Ramos (cell line): Measurements from ENCODE around the gene B9D1.
"Not testable (repeated sequence)": the region's sequence is repeated elsewhere in the genome, so short reads cannot be mapped to it uniquely, and the experiment has no call there.

Experiments
- in situ Hi-C: fragments of 300-500 bp; cut with MboI; formaldehyde crosslinking; loops from one replicate; pipeline ENCODE4 v1.14.3; 2022; ENCODE audit warnings: low sequenced_read_pairs; ENCODE audit not compliant: unreplicated experiment

Gene B9D1

GRCh38 chr17:19361944-19362276 lies 613 bp downstream of the B9D1 start:
- in situ Hi-C loops: loop anchor here (10.0 kb wide), 2 partner anchors 93 to 403 kb away; no protein-coding TSS in a partner anchor

- in situ Hi-C loops: loop anchor here (10.0 kb wide), 2 partner anchors 93 to 403 kb away; no protein-coding TSS in a partner anchor
Observed at GRCh38 chr17:19361326-19361725, 1.2 kb downstream of the B9D1 start.

GRCh38 chr17:19360772-19361171 lies 1.8 kb downstream of the B9D1 start:
- in situ Hi-C loops: loop anchor here (10.0 kb wide), 2 partner anchors 94 to 404 kb away; no protein-coding TSS in a partner anchor

- in situ Hi-C loops: loop anchor here (10.0 kb wide), 2 partner anchors 95 to 405 kb away; no protein-coding TSS in a partner anchor
Observed at GRCh38 chr17:19359856-19360255, 2.7 kb downstream of the B9D1 start.

GRCh38 chr17:19359151-19359550 lies 3.4 kb downstream of the B9D1 start:
- in situ Hi-C loops: no loop called here

- in situ Hi-C loops: no loop called here
Observed at GRCh38 chr17:19357761-19358160, 4.8 kb downstream of the B9D1 start.

GRCh38 chr17:19357351-19357750 lies 5.2 kb downstream of the B9D1 start:
- in situ Hi-C loops: no loop called here

GRCh38 chr17:19354748-19355147 lies 7.8 kb downstream of the B9D1 start:
- in situ Hi-C loops: no loop called here

- in situ Hi-C loops: not testable (repeated sequence)
Observed at GRCh38 chr17:19353401-19353800, 9.1 kb downstream of the B9D1 start.

- in situ Hi-C loops: no loop called here
Observed at GRCh38 chr17:19348806-19349205, 13.7 kb downstream of the B9D1 start.

GRCh38 chr17:19348081-19348650 lies 14.4 kb downstream of the B9D1 start:
- in situ Hi-C loops: no loop called here

- in situ Hi-C loops: no loop called here
Observed at GRCh38 chr17:19347323-19348080, 15.0 kb downstream of the B9D1 start.

GRCh38 chr17:19346351-19347255 lies 15.9 kb downstream of the B9D1 start:
- in situ Hi-C loops: no loop called here

- in situ Hi-C loops: no loop called here
Observed at GRCh38 chr17:19345486-19346350, 16.8 kb downstream of the B9D1 start.

GRCh38 chr17:19345067-19345460 lies 17.5 kb downstream of the B9D1 start:
- in situ Hi-C loops: no loop called here

- in situ Hi-C loops: no loop called here
Observed at GRCh38 chr17:19344311-19345066, 18.0 kb downstream of the B9D1 start.

GRCh38 chr17:19343671-19344151 lies 18.8 kb downstream of the B9D1 start:
- in situ Hi-C loops: no loop called here

GRCh38 chr17:19343256-19343630 lies 19.3 kb downstream of the B9D1 start:
- in situ Hi-C loops: no loop called here

GRCh38 chr17:19342611-19343255 lies 19.8 kb downstream of the B9D1 start:
- in situ Hi-C loops: no loop called here
